Vagina (tissue), 2 donors: ENCODE data around the gene ARHGAP20. TPM values are rescaled to one million over a fixed set of nuclear protein-coding genes. Genes with fewer than 3 reads are reported as not detected.
"Not testable (repeated sequence)": the region's sequence is repeated elsewhere in the genome, so short reads cannot be mapped to it uniquely, and the experiment has no call there.

Experiments used
- DNase-seq, 2 donors: peaks; one replicate each; pipeline ENCODE4 v3.0.0-alpha.2; 2017; ENCODE audit errors: extremely low spot score in 2 of 2
- H3K27ac ChIP-seq: fragments of 200-600 bp; sonication (generic); one replicate; pipeline ENCODE4 v1.5.1; 2019
- H3K27me3 ChIP-seq: fragments of 200-600 bp; sonication (generic); one replicate; pipeline ENCODE4 v1.5.1; 2019
- H3K36me3 ChIP-seq, 2 donors: fragments of 200-600 bp; sonication (generic); one replicate each; pipeline ENCODE4 v1.5.1; 2017 to 2019
- H3K4me1 ChIP-seq: fragments of 200-600 bp; sonication (generic); one replicate; pipeline ENCODE4 v1.5.1; 2019
- H3K4me3 ChIP-seq, 2 donors: fragments of 200-600 bp; sonication (generic); 1 replicate in 1 of 2; 2 replicates in 1 of 2; pipeline ENCODE4 v1.5.1; 2016 to 2019
- H3K9me3 ChIP-seq: fragments of 200-600 bp; sonication (generic); one replicate; pipeline ENCODE4 v1.5.1; 2019
- POLR2A ChIP-seq, 2 donors: fragments of 450-650 bp; IDR thresholded peaks; one replicate each; pipeline ENCODE4 v1.6.1; 2017; ENCODE audit warnings: antibody characterized with exemption in 2 of 2, mild to moderate bottlenecking in 2 of 2, moderate library complexity in 2 of 2
- POLR2AphosphoS5 ChIP-seq, 2 donors: sonication (generic); formaldehyde crosslinking; IDR thresholded peaks; one replicate each; pipeline ENCODE4 v1.9.0; 2017; ENCODE audit warnings: antibody characterized with exemption in 2 of 2, mild to moderate bottlenecking in 2 of 2, low read depth in 1 of 2; ENCODE audit not compliant: insufficient read depth in 1 of 2
- intact Hi-C: fragments of 100-400 bp; cut with DNase I; formaldehyde crosslinking; loops from one replicate; pipeline ENCODE4 v1.15.1; 2023
- total RNA-seq: library from RNA; depleted of rRNA; stranded (reverse); fragments of >200 nt; gene quantifications from one replicate; pipeline ENCODE4 v1.2.3, GENCODE V29; 2016
- TF ChIP-seq, protein P1 (sequence below), 3 experiments: fragments of 450-650 bp in 2 of 3; fragments of 200-600 bp in 1 of 3; sonication (generic) in 1 of 3; IDR thresholded peaks; one replicate each; pipeline ENCODE4 v1.5.1; 2017 to 2019; ENCODE audit warnings: antibody characterized with exemption in 3 of 3, mild to moderate bottlenecking in 2 of 3, moderate library complexity in 2 of 3

The ARHGAP20 gene
- total RNA-seq, 1 donor from 2014 or later: 3.4 TPM

DNA sequence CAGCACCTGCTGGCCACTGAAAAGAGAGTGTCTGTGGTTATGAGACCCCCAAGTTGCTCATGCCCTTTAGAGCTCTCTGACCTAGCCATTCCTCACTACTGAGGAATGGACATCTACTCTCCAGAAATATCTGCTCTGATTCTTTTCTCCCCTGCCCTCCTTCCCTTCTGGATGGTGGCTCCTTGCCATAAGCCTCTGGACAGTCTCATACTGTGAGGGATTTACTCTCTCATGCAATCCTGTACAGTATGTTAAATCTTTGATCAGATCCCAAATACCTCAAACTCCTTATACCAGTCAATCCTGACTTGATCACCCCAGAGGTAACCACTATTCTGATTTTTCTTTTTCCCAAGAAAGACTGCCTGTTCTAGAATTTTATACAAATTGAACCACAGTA, 80.7 kb downstream of the ARHGAP20 start:
- intact Hi-C loops: no loop called here
- TF ChIP-seq, protein P1, sequence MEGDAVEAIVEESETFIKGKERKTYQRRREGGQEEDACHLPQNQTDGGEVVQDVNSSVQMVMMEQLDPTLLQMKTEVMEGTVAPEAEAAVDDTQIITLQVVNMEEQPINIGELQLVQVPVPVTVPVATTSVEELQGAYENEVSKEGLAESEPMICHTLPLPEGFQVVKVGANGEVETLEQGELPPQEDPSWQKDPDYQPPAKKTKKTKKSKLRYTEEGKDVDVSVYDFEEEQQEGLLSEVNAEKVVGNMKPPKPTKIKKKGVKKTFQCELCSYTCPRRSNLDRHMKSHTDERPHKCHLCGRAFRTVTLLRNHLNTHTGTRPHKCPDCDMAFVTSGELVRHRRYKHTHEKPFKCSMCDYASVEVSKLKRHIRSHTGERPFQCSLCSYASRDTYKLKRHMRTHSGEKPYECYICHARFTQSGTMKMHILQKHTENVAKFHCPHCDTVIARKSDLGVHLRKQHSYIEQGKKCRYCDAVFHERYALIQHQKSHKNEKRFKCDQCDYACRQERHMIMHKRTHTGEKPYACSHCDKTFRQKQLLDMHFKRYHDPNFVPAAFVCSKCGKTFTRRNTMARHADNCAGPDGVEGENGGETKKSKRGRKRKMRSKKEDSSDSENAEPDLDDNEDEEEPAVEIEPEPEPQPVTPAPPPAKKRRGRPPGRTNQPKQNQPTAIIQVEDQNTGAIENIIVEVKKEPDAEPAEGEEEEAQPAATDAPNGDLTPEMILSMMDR (IDR thresholded peaks at IDR 0.05): no peak
- TF ChIP-seq POLR2AphosphoS5 (IDR thresholded peaks at IDR 0.05; ENCODE audit: insufficient read depth in 1 of 2, low read depth in 1 of 2): no peak
- TF ChIP-seq POLR2A (IDR thresholded peaks at IDR 0.05): no peak
- no peaks in the 10 kb centered on the region for H3K27me3 ChIP-seq
- H3K4me1 ChIP-seq: no peaks in the 10 kb centered on the region
- H3K36me3 ChIP-seq: no peaks in the 10 kb centered on the region
- no peak overlapping the region for H3K4me3 ChIP-seq
- no peak for DNase-seq
- H3K27ac ChIP-seq: no peak overlapping the region
- H3K9me3 ChIP-seq: no peaks in the 10 kb centered on the region

DNA sequence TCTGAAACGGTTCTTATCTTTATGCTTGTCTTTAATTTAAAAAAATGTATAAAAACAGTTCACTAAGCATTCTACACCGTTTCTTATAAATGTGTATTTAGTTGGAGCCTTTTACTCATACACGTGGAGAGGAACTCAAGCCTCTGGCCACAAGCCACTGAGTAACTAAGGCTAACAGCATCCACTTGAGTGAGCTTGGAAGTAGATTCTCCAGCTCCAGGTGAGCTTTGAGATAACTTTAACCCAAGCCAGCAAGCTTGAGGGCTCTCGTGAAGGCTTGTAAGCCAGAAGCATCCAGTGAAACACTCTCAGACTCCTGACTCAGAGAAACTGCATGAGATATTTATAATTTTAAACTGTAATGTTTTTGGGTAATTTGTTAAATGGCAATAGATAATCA, 82.6 kb downstream of the ARHGAP20 start:
- no peak overlapping the region for H3K4me3 ChIP-seq
- H3K27ac ChIP-seq: no peak overlapping the region
- no peaks in the 10 kb centered on the region for H3K4me1 ChIP-seq
- H3K9me3 ChIP-seq: no peaks in the 10 kb centered on the region
- no peaks in the 10 kb centered on the region for H3K36me3 ChIP-seq
- DNase-seq: no peak
- no peaks in the 10 kb centered on the region for H3K27me3 ChIP-seq
- TF ChIP-seq POLR2AphosphoS5 (IDR thresholded peaks at IDR 0.05; ENCODE audit: insufficient read depth in 1 of 2, low read depth in 1 of 2): no peak
- TF ChIP-seq, protein P1 (IDR thresholded peaks at IDR 0.05): no peak
- TF ChIP-seq POLR2A (IDR thresholded peaks at IDR 0.05): no peak
- intact Hi-C loops: no loop called here

DNA sequence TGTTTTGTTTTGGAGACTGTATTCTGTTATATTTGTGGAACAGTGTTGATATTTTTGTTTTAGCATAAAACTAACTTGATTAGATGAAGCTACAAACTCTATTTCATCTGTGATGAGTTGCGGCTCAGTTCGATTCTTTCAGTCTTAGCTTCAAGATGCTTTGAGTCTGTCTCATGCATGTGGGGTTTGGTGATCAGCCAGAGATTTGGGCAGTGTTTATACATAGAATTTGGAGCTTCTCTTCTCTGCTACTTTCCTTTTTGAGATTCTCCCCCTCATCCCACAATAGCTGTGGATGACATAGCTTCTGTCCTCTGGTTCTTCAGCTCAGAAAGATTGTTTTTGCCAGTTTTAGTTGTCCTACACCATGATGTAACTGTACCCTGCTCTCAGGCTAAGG, 90.4 kb downstream of the ARHGAP20 start:
- no peak for DNase-seq
- H3K9me3 ChIP-seq: no peaks in the 10 kb centered on the region
- H3K4me3 ChIP-seq: no peak overlapping the region
- no peak for TF ChIP-seq POLR2AphosphoS5 (IDR thresholded peaks at IDR 0.05; ENCODE audit: insufficient read depth in 1 of 2, low read depth in 1 of 2)
- no peak for TF ChIP-seq POLR2A (IDR thresholded peaks at IDR 0.05)
- TF ChIP-seq, protein P1 (IDR thresholded peaks at IDR 0.05): no peak
- no peaks in the 10 kb centered on the region for H3K27me3 ChIP-seq
- H3K27ac ChIP-seq: no peak overlapping the region
- no peaks in the 10 kb centered on the region for H3K4me1 ChIP-seq
- no peaks in the 10 kb centered on the region for H3K36me3 ChIP-seq
- intact Hi-C loops: no loop called here

DNA sequence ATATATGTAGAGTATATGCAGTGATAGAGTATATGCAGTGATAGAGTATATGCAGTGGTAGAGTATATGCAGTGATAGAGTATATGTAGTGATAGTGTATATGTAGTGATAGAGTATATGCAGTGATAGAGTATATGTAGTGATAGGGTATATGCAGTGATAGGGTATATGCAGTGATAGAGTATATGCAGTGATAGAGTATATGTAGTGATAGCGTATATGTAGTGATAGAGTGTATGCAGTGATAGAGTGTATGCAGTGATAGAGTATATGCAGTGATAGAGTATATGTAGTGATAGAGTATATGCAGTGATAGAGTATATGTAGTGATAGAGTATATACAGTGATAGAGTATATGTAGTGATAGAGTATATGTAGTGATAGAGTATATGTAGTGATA, 92.9 kb downstream of the ARHGAP20 start:
- intact Hi-C loops, H3K27ac ChIP-seq, H3K27me3 ChIP-seq: not testable (repeated sequence)

DNA sequence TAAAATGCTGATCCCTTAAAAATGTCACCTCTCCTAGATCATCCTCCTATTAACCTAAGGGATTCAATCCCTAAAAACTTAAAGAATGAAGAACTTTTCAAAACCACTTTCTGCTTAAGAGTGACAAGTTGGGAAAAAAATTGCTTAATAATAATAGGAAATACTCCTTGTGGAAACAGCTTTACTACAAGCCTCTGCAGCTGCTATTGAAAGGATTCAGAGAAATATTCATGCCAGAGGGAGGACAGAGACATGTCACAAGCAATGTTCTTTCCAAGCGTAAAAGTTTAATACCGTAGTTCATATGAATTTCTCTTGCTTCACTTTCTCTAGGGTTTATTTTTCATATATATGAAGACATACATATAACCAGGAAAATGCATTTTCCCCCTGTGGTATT, 98.2 kb downstream of the ARHGAP20 start:
- H3K9me3 ChIP-seq: no peaks in the 10 kb centered on the region
- TF ChIP-seq, protein P1 (IDR thresholded peaks at IDR 0.05): no peak
- no peak for TF ChIP-seq POLR2A (IDR thresholded peaks at IDR 0.05)
- no peak for TF ChIP-seq POLR2AphosphoS5 (IDR thresholded peaks at IDR 0.05; ENCODE audit: insufficient read depth in 1 of 2, low read depth in 1 of 2)
- no peaks in the 10 kb centered on the region for H3K36me3 ChIP-seq
- no peak for DNase-seq
- H3K27me3 ChIP-seq: no peaks in the 10 kb centered on the region
- H3K4me1 ChIP-seq: no peaks in the 10 kb centered on the region
- intact Hi-C loops: no loop called here
- no peak overlapping the region for H3K27ac ChIP-seq
- H3K4me3 ChIP-seq: no peak overlapping the region

More for the DNA sequence above, 92.9 kb downstream of the ARHGAP20 start:
- DNase-seq, H3K9me3 ChIP-seq, H3K4me3 ChIP-seq, H3K36me3 ChIP-seq, H3K4me1 ChIP-seq: not testable (repeated sequence)
